RWPE2 (cell line): ENCODE results near the gene ATXN7.

Experiments
- ATAC-seq: fragments of 200-7000 bp; cut with Tn5 transposase; 3 replicates; pipeline ENCODE4 v1.9.1; 2021; ENCODE audit warnings: low read depth
- DNase-seq: peaks from one replicate; pipeline ENCODE4 v3.0.0-alpha.2; 2020; ENCODE audit warnings: low spot score
- H3K27ac ChIP-seq: fragments of 450-650 bp; 2 replicates; pipeline ENCODE4 v1.5.1; 2017; ENCODE audit warnings: mild to moderate bottlenecking; ENCODE audit not compliant: poor library complexity, severe bottlenecking
- H3K27me3 ChIP-seq: fragments of 250-450 bp; sonication (Bioruptor Pico); 2 replicates; pipeline ENCODE4 v1.5.1; 2021; ENCODE audit warnings: mild to moderate bottlenecking, moderate library complexity; ENCODE audit not compliant: insufficient read depth, poor library complexity, severe bottlenecking
- H3K36me3 ChIP-seq: fragments of 250-450 bp; sonication (Bioruptor Pico); 2 replicates; pipeline ENCODE4 v1.5.1; 2020; ENCODE audit warnings: low read depth, mild to moderate bottlenecking, moderate library complexity
- H3K4me1 ChIP-seq: fragments of 250-450 bp; sonication (Bioruptor Pico); 2 replicates; pipeline ENCODE4 v1.5.1; 2021; ENCODE audit warnings: mild to moderate bottlenecking, moderate library complexity; ENCODE audit not compliant: insufficient read depth, poor library complexity, severe bottlenecking
- H3K4me3 ChIP-seq: fragments of 250-450 bp; sonication (Bioruptor Pico); 2 replicates; pipeline ENCODE4 v1.5.1; 2021; ENCODE audit warnings: mild to moderate bottlenecking, moderate library complexity; ENCODE audit not compliant: severe bottlenecking
- H3K9me3 ChIP-seq: fragments of 250-450 bp; sonication (Bioruptor Pico); 2 replicates; pipeline ENCODE4 v1.5.1; 2021; ENCODE audit warnings: mild to moderate bottlenecking, moderate library complexity; ENCODE audit not compliant: severe bottlenecking
- CTCF ChIP-seq: fragments of 450-650 bp; IDR thresholded peaks from one replicate; pipeline ENCODE4 v1.5.1; 2017; ENCODE audit warnings: mild to moderate bottlenecking, moderate library complexity; ENCODE audit not compliant: poor library complexity, severe bottlenecking

Gene ATXN7

GRCh38 chr3:63853106-63853505 is 10.6 kb upstream of the ATXN7 start:
- peaks cover 15% of the 10 kb centered on the region; the same call in 1 of the 2 replicates for H3K36me3 ChIP-seq

GRCh38 chr3:63855333-63855940 is 8.2 kb upstream of the ATXN7 start:
- H3K27me3 ChIP-seq, result no peaks in the 10 kb centered on the region
- peaks cover 15% of the 10 kb centered on the region; the same call in 1 of the 2 replicates for H3K36me3 ChIP-seq
- peak overlapping the region; percentile 38 for H3K27ac ChIP-seq
- H3K9me3 ChIP-seq, result no peaks in the 10 kb centered on the region
- H3K4me3 ChIP-seq, result no peak overlapping the region
- ATAC-seq (peak; percentile 69), DNase-seq (no peak)
- TF ChIP-seq CTCF, result no peak
- peaks cover 31% of the 10 kb centered on the region for H3K4me1 ChIP-seq

More at GRCh38 chr3:63853106-63853505, 10.6 kb upstream of the ATXN7 start:
- TF ChIP-seq CTCF, result no peak
- Histone ChIP-seq H3K9me3 (no peaks in the 10 kb centered on the region), H3K27me3 (no peaks in the 10 kb centered on the region), H3K4me3 (no peak overlapping the region), H3K27ac (no peak overlapping the region), H3K4me1 (peaks cover 35% of the 10 kb centered on the region)
- no peak for ATAC-seq
- DNase-seq, result no peak

GRCh38 chr3:63857311-63857710 is 6.4 kb upstream of the ATXN7 start:
- Histone ChIP-seq H3K9me3 (no peaks in the 10 kb centered on the region), H3K27me3 (no peaks in the 10 kb centered on the region), H3K27ac (peak overlapping the region; percentile 38), H3K4me3 (no peak overlapping the region), H3K36me3 (0 out of 2 replicates have a peak, but pooled peaks cover 8% of the 10 kb centered on the region), H3K4me1 (peaks cover 35% of the 10 kb centered on the region)
- DNase-seq (no peak), ATAC-seq (peak; percentile 81)
- no peak for TF ChIP-seq CTCF

- DNase-seq (no peak), ATAC-seq (no peak)
- no peak overlapping the region for H3K27ac ChIP-seq
- no peaks in the 10 kb centered on the region for H3K36me3 ChIP-seq
- H3K27me3 ChIP-seq, result no peaks in the 10 kb centered on the region
- H3K4me1 ChIP-seq, result peaks cover 30% of the 10 kb centered on the region
- no peaks in the 10 kb centered on the region for H3K9me3 ChIP-seq
- TF ChIP-seq CTCF, result no peak
- H3K4me3 ChIP-seq, result no peak overlapping the region
These were observed 2.9 kb upstream of the ATXN7 start for GRCh38 chr3:63860776-63861175.

- Histone ChIP-seq H3K4me3 (no peak overlapping the region), H3K4me1 (peaks cover 25% of the 10 kb centered on the region), H3K36me3 (peaks cover 2% of the 10 kb centered on the region), H3K27ac (no peak overlapping the region), H3K9me3 (no peaks in the 10 kb centered on the region), H3K27me3 (no peaks in the 10 kb centered on the region)
- ATAC-seq, result no peak
- TF ChIP-seq CTCF, result no peak
- no peak for DNase-seq
These were observed 2.4 kb upstream of the ATXN7 start for GRCh38 chr3:63861306-63861705.
